Measurements from ENCODE around the gene TRIM2.

Gene TRIM2

GRCh38 chr4:153215921-153216320, 11.7 kb downstream of the TRIM2 start:
- no peak overlapping the region for H3K27ac ChIP-seq
- TF ChIP-seq CTCF (conservative IDR thresholded peaks at IDR 0.05) = no peak

GRCh38 chr4:153216546-153216945, 12.3 kb downstream of the TRIM2 start:
- H3K27ac ChIP-seq = no peak overlapping the region
- no peak for TF ChIP-seq CTCF (conservative IDR thresholded peaks at IDR 0.05)

DNA sequence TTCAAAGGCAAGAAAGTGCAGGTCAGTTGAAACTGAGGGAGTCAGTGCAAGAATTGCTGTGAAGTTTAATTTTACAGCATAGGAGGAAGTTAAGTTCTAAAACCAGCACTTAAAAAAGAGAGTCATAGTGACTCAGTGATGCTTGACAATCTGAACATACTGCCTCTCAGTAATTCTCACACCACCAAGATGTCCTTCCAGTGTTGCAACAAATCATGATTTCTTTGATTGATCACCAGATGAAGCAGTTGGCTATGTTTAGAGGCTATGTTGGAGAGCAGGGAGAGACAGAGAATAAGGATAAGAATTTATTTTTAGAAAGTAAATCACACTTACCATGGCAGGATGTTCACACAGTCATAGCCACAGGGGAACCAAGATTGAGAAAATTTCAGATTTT, 13.2 kb downstream of the TRIM2 start:
- H3K27ac ChIP-seq = no peak overlapping the region
- no peak for TF ChIP-seq CTCF (conservative IDR thresholded peaks at IDR 0.05)

DNA sequence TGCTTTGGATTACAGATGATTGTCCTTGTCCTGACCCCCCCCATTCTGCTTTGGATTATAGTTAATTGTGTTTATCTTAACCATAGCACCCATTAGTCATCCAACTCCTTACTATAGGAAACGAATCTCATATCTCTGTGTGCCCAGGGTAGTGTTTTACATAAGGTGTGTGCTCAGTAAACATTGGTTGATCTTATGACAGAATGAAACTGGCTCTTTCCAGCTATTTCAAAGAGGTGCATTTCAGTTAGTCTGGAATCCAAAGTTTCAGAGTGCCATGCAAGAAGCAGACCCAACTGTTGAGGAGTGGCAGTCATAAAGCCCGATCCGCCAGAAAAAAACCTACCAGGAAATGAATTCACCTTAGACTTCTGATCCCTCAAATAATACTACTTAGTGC, 14.7 kb downstream of the TRIM2 start:
- no peak for TF ChIP-seq CTCF (conservative IDR thresholded peaks at IDR 0.05)
- no peak overlapping the region for H3K27ac ChIP-seq

DNA sequence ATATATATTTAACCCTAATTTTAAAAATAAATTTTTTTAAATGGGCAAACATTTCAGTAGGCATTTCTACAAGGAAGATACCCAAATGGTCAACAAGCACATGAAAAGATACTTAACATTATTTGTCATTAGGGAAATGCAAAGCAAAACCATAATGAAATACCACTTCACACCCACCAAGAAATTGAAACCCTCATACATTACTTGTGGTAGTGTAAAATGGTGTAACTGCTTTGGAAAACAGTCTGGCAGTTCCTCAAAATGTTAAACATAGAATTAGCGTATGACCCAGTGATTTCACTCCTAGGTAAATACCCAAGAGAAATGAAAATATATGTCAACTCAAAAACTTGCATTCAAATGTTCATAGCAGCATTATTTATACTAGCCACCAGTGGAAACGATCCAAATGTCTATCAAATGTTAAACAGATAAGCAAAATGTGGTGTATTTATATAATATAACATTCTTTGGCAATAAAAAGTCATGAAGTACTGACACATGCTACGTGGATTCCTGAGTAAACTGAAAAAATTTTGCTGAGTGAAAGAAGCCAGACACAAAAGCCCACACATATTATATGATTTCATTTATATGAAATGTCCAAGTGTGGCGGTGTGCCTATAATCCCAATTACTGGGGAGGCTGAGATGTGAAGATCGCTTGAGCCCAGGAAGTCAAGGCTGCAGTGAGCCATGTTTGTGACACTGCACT, 16.6 kb downstream of the TRIM2 start:
- TF ChIP-seq CTCF (conservative IDR thresholded peaks at IDR 0.05) = no peak
- H3K27ac ChIP-seq = no peak overlapping the region

DNA sequence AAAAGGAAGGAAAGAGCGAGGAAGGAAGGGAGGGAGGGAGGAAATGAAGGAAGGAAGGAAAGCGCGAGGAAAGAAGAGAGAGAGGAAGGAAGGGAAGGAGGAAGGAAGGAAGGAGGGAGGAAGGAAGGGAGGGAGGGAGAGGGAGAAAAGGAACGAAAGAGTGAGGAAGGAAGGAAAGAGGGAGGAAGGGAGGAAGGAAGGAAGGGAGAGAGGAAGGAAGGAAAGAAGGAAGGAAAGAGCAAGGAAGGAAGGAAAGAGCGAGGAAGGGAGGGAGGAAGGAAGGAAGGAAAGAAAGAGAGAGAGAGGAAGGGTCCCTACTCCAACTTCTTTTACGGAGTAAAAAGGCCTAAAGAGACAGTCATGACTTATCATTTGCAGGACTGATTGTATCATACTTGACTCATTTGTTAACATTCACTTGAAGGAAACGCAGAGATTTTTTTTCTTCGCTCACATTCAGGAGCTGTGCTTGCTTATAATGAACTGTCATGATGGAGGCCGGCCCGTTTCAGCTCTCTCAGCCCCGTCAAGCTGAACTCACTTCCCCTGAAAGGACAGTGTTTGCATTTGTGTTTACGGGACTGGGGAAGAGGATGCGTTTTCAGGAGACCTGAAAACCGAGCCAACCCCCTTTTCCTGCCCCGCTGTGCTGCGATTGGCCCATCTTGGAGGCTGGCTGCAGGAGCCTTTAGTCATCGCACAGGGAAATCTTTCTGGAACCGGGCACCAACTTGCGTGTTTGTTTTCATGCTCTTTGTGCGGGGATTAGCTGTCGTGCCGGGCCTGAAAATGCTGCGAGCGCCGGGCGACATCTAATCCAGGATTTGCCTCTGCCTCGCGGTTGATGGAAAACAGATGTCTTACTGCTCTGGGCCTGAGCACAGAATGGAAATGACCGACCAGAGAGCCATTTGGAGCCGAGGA, 17.8 kb downstream of the TRIM2 start:
- no peak for TF ChIP-seq CTCF (conservative IDR thresholded peaks at IDR 0.05)
- no peak overlapping the region for H3K27ac ChIP-seq

- TF ChIP-seq CTCF (conservative IDR thresholded peaks at IDR 0.05) = no peak
- no peak overlapping the region for H3K27ac ChIP-seq
Observed at GRCh38 chr4:153222707-153223426, 18.6 kb downstream of the TRIM2 start.
